Mesothelial cell of epicardium (in vitro differentiated cells): ENCODE results near the gene KCND1. TPM values are rescaled to one million over a fixed set of nuclear protein-coding genes. Genes with fewer than 3 reads are reported as not detected.
A peak's percentile ranks its signal among the peaks of the same experiment; 100 is the strongest.

ENCODE experiments used
- DNase-seq, 2 experiments: peaks; one replicate each; pipeline ENCODE4 v3.0.0; 2021; ENCODE audit warnings: low spot score in 2 of 2; ENCODE audit not compliant: unreplicated experiment in 2 of 2
- H3K27ac Mint-ChIP-seq: 2 replicates; pipeline ENCODE4 v1.8.0; 2021; ENCODE audit warnings: mixed read lengths
- H3K27me3 Mint-ChIP-seq: 2 replicates; pipeline ENCODE4 v1.8.0; 2021; ENCODE audit warnings: low read depth, mixed read lengths
- H3K36me3 Mint-ChIP-seq: 2 replicates; pipeline ENCODE4 v1.8.0; 2021; ENCODE audit warnings: mixed read lengths
- H3K4me1 Mint-ChIP-seq: 2 replicates; pipeline ENCODE4 v1.8.0; 2021; ENCODE audit warnings: mixed read lengths
- H3K4me3 Mint-ChIP-seq: 2 replicates; pipeline ENCODE4 v1.8.0; 2021; ENCODE audit warnings: mild to moderate bottlenecking, moderate library complexity, mixed read lengths
- H3K9me3 Mint-ChIP-seq: 2 replicates; pipeline ENCODE4 v1.8.0; 2021; ENCODE audit warnings: mixed read lengths
- CTCF ChIP-seq: fragments of 200-600 bp; sonication (generic); IDR thresholded peaks from one replicate; pipeline ENCODE4 v1.5.0; 2021; ENCODE audit warnings: antibody characterized with exemption; ENCODE audit not compliant: unreplicated experiment
- total RNA-seq: library from RNA; stranded (reverse); gene quantifications from 3 replicates; pipeline ENCODE4 v1.2.1, GENCODE V29; 2021

The KCND1 gene
- total RNA-seq, 1 donor from 2014 or later: 6.1 TPM

GRCh38 chrX:48972220-48973164 is 848 bp upstream of the KCND1 start:
- no peak for DNase-seq
- H3K4me1 Mint-ChIP-seq: peaks cover 8% of the 10 kb centered on the region
- peaks cover 8% of the 10 kb centered on the region for H3K36me3 Mint-ChIP-seq
- TF ChIP-seq CTCF: no peak
- H3K27me3 Mint-ChIP-seq: no peaks in the 10 kb centered on the region
- H3K27ac Mint-ChIP-seq: no peak overlapping the region
- peaks cover 13% of the 10 kb centered on the region for H3K9me3 Mint-ChIP-seq
- peak overlapping the region; percentile 66 for H3K4me3 Mint-ChIP-seq

- Mint-ChIP-seq H3K9me3 (peaks cover 9% of the 10 kb centered on the region), H3K27me3 (no peaks in the 10 kb centered on the region), H3K4me3 (no peak overlapping the region), H3K4me1 (peaks cover 10% of the 10 kb centered on the region), H3K36me3 (peaks cover under 1% of the 10 kb centered on the region), H3K27ac (no peak overlapping the region)
- DNase-seq: no peak
- TF ChIP-seq CTCF: no peak
These were observed 2.2 kb downstream of the KCND1 start for GRCh38 chrX:48969471-48969870.

GRCh38 chrX:48968377-48968776 is 3.3 kb downstream of the KCND1 start:
- Mint-ChIP-seq H3K36me3 (peaks cover 5% of the 10 kb centered on the region), H3K4me3 (no peak overlapping the region)

GRCh38 chrX:48966796-48967579 is 4.7 kb downstream of the KCND1 start:
- Mint-ChIP-seq H3K9me3 (peaks cover 7% of the 10 kb centered on the region), H3K4me3 (no peak overlapping the region), H3K27ac (peak overlapping the region; percentile 26), H3K27me3 (no peaks in the 10 kb centered on the region), H3K36me3 (peaks cover 6% of the 10 kb centered on the region), H3K4me1 (peaks cover 7% of the 10 kb centered on the region)
- no peak for TF ChIP-seq CTCF
- no peak for DNase-seq

More at GRCh38 chrX:48968377-48968776, 3.3 kb downstream of the KCND1 start:
- peaks cover 12% of the 10 kb centered on the region for H3K9me3 Mint-ChIP-seq
- no peaks in the 10 kb centered on the region for H3K27me3 Mint-ChIP-seq
- peaks cover 10% of the 10 kb centered on the region for H3K4me1 Mint-ChIP-seq
- H3K27ac Mint-ChIP-seq: no peak overlapping the region
- DNase-seq: no peak
- TF ChIP-seq CTCF: no peak

- Mint-ChIP-seq H3K4me3 (no peak overlapping the region), H3K4me1 (peaks cover 16% of the 10 kb centered on the region), H3K27ac (no peak overlapping the region), H3K9me3 (peaks cover 7% of the 10 kb centered on the region), H3K36me3 (peaks cover 6% of the 10 kb centered on the region), H3K27me3 (no peaks in the 10 kb centered on the region)
- no peak for DNase-seq
- TF ChIP-seq CTCF: no peak
These were observed 5.7 kb downstream of the KCND1 start for GRCh38 chrX:48965959-48966358.
